GM18507 (cell line): ENCODE data around the gene SLC22A13.
A peak's percentile ranks its signal among the peaks of the same experiment; 100 is the strongest.

Experiments used
- DNase-seq: peaks from one replicate; pipeline ENCODE4 v3.0.0; 2011; ENCODE audit warnings: low read depth; ENCODE audit not compliant: insufficient read length; ENCODE audit errors: extremely low spot score
- FAIRE-seq: peaks from 2 replicates; lab custom pipeline; 2011; peaks lifted over from hg19 to GRCh38; lab: Jason Lieb, UNC

Gene SLC22A13

DNA sequence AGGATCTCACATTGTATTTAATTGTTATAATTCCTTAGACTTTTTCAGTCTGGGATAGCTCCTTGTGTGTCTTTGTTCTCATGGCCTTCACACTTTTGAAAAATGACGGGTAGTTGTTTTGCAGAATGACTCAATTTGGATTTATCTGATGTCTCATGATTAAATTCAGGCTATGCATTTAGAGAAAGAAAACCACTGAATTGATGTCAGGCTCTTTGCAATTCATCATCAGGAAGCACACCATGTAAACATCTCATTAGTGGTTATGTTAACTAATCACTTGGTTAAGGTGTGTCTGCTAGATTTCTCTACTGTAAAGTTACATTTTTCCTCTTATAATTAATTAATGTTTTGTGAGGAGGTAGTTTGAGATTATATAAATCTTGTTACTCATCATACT, 8.0 kb upstream of the SLC22A13 start:
- DNase-seq (no peak), FAIRE-seq (no peak)

DNA sequence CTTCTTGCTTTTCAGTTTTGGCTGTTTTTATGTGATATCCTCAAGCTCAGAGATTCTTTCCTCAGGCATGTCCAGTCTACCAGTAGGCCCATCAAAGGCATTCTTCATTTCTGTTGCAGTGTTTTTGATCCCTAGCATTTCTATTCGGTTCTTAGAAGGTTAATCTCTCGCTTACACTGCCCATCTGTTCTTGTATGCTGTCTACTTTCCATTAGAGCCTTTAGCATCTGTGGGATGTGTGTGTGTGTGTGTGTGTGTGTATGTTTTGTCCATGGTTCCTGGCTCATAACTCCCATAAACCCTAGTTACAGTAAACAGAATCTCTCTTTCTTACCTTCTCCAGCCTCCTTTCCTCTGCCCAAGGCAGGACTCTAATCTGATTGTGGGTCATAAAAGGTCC, 5.1 kb upstream of the SLC22A13 start:
- FAIRE-seq (no peak), DNase-seq (no peak)

DNA sequence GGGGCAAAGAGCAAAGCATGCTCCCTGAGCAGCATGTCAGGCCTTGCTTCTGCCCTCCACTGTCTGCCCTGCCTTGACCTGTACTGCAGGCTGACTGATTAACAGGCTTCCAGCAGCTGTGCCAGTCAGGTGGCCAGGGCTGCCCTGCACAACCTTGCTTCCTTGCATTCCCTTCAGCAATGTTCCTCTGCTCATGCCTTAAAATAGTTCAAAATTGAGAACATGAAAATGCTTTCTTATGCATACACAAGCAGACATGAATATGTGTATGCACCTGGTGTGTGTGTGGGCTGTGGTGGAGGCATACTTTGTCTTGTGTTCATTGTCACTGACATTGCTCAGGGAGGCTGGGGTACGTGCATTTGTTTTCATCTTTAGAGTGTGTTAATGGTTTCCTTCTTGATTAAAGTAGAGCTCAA, 1.2 kb upstream of the SLC22A13 start:
- no peak for DNase-seq
- FAIRE-seq = no peak

DNA sequence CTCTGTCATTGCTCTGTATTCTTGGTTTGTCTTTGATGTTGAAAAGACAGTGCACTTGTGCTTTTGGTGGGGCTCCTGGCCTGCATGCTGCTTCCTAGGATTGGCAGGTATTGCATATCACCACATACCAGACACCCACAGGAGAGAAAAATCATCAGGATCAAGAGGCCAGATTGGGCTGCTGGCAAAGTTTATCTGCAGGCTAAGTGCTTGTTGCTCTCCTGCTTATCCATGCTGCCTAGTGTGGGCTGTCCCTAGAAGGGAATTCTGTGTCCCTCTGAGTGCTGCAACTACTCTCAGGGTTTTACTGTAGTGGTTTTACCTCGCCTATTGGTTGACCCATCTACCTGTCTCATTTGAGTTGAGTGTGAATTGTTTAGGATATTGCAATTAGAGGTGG, 833 bp upstream of the SLC22A13 start:
- DNase-seq = no peak
- FAIRE-seq = no peak

DNA sequence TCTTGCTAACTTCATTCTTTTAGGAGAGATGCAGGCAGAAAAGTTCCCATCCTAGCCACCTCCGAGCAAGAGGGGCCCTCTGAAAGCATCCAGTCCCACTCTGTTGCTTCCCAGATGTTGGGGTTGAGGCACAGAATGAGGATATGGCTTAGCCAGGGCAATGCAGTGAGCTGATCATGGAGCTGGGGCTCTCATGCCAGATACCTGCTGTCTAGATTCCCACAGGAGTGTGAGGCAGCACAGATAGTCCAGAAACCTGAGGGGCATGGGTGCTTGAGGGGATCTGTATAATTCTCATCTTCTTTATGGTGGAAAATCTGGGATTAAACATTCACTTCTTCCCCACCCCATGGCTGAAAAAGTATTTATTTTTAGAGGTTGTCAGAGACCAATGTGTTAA, 1.2 kb downstream of the SLC22A13 start:
- DNase-seq (no peak), FAIRE-seq (no peak)

DNA sequence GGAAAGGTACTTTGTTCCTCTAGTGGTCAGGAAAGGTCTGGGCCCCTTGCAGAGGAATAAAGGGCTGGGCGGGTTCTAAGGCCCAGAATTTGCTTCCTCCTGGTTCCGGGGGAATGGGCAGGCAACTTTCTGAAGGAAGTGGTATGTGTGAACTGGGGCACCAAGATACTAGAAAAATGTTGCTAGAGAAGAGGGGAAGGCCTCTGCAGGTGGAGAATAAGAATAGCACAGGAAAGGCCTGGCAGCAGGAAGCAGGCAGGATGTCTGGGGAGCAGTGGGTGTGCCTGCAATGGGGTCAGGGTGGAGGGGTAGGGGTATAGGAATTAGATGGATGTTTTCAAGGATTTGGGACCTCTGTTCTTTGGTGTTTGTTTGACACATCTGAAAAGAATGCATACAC, 2.0 kb downstream of the SLC22A13 start:
- DNase-seq = no peak
- FAIRE-seq = no peak

DNA sequence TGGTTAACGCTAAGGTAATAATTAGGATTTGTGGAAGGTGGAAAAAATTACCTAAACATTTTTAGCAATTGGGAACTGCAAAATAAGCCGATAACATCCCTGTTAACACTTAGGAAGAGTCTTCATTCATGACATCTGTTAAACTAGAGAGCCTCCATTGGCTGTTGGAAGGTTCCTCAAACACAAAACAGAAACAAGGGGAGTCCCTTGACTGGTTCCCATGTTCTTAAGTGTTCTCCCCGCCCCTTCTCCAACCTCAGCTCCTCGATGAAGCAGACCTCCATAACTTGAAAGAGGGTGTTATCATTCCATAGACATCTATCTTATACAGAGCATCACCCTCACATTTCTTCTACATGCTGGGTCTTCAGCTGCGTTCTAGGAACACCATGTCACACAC, 2.5 kb downstream of the SLC22A13 start:
- DNase-seq = no peak
- FAIRE-seq = no peak

DNA sequence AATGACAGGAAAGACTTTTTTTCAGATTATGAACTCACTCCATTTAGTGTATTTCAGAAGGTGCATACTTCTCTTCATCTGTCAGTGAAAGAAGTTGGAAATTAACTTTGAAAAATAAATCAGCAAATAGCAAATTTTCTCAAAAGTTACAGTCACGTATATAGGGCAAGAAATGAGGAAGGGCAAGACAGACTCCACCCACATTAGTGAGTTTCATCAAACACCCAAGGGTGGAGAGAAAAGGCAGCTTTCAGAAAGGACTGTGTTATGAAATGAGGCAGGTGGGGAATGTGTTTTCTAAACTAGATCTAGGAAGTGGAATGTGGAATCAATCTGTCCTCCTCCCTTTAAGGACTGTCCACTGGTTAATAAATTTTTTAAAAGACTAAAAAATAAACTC, 2.9 kb downstream of the SLC22A13 start:
- no peak for DNase-seq
- FAIRE-seq = peak; percentile 33

DNA sequence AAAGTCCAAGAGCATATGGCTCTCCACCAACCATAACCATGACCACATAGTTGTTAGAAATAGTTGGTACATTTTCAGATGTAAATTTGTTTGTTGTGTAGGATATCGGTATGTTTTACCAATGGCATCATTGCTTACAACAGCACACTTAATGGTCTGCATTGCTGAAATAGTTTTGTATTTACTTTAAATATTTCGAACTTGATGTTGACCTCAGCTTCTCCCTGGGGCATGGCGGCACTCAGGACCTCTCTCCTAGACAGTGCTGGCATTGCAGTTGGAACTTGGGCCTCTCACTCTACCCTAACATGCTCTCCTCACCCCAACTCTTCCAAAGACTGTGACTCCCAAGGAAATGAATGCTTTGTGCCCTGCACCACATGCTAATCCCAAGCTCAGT, 5.0 kb downstream of the SLC22A13 start:
- no peak for FAIRE-seq
- DNase-seq = no peak

DNA sequence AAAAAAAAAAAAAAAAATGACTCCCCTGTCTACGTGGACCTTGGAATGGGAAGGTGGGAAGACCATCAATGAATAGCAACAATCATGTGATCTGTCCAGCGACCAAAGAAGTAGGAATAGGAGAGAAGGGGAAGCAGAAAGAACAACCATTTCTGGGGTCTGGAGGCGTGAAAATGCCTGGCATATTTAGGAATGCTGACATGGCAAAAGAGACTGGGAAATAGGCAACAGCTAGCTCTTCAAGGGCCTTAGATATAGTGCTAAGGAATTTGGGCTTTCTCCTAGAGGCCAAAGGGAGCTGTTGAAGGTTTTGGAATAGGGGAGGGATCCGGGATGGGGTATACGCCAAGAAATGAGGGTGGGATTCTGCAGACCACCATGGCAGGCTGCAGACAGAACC, 5.9 kb downstream of the SLC22A13 start:
- FAIRE-seq = no peak

DNA sequence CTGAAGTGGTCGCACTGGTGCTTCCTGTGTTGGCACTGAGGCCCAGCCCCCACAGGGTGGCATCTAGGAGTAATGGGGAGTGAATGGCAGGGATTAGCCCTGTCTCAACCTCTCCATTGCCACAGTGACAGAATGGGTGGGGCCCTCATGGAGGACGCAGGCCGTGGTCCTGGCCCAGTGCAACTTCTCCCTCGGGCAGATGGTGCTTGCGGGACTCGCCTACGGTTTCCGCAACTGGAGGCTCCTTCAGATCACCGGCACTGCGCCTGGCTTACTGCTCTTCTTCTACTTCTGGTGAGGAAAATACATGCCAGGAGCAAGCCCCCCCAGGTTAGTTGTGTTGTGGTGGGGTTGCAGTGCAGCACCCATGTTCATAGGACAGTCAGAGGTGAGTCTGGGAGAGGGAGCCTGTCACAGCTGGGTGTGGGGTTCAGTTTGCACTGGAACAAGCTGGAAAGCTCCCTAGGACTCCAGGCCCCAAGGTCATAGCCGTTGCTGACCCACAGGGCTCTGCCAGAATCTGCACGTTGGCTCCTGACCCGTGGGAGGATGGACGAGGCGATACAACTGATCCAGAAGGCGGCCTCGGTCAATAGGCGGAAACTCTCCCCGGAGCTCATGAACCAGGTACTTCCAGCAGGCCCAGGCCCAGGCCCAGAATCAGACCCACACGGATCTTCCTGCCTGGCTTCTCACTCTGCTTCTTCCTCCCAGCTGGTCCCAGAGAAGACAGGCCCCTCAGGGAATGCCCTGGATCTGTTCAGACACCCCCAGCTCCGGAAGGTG, 9.4 kb downstream of the SLC22A13 start:
- DNase-seq (no peak), FAIRE-seq (no peak)

More for the DNA sequence above, 5.9 kb downstream of the SLC22A13 start:
- no peak for DNase-seq

DNA sequence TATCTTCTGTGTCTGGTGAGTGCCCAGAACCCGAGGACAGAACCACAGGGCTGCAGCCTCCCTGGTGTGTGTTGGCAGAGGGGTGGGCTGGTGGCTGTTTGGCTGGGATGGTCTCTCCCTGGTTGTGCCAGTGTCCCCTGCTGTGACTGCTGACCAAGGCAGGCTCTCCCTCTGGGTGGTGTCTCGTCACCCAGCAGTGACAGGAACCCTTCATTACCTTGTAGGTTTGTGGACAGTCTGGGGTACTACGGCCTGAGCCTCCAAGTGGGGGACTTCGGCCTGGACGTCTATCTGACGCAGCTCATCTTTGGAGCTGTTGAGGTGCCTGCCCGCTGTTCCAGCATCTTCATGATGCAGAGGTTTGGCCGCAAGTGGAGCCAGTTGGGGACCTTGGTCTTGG, 10.0 kb downstream of the SLC22A13 start:
- no peak for FAIRE-seq

DNA sequence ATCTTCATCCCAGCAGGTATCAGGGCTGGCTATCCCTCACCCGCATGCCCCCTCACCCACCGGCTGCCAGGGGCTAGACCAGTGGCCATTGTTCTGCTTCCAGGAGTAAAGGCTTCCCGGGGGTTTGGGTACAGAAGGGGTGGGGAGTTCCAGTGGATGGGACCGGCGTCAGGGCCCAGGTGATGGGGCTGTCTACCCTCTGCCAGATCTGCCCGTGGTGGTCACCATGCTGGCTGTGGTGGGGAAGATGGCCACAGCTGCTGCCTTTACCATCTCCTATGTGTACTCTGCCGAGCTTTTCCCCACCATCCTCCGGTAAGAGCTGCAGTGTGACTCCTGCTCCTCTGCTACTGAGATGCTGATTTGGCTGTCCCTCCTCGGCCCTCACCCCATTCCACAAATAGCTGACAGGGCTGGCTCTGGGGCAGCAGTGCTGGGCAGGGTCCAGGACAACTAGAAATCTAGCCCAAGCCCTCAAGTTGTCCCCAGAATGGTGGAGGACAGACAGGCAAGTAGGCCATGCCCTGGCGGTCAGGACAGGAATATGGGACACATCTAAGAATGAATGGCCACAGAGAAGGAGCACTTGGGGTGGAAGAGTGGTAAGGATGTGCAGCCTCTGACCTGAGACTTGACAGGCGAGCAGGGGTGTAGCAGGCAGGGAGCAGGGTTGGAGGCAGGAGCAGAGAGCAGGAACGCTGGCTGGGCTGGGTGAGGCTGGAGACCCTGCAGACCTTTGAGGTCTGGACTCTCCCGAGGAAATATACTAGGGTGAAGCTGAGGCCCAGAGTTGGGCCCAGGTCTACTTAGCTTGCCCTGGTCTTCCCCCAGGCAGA, 10.7 kb downstream of the SLC22A13 start:
- no peak for FAIRE-seq
- DNase-seq = no peak

More for the DNA sequence above, 10.0 kb downstream of the SLC22A13 start:
- no peak for DNase-seq

DNA sequence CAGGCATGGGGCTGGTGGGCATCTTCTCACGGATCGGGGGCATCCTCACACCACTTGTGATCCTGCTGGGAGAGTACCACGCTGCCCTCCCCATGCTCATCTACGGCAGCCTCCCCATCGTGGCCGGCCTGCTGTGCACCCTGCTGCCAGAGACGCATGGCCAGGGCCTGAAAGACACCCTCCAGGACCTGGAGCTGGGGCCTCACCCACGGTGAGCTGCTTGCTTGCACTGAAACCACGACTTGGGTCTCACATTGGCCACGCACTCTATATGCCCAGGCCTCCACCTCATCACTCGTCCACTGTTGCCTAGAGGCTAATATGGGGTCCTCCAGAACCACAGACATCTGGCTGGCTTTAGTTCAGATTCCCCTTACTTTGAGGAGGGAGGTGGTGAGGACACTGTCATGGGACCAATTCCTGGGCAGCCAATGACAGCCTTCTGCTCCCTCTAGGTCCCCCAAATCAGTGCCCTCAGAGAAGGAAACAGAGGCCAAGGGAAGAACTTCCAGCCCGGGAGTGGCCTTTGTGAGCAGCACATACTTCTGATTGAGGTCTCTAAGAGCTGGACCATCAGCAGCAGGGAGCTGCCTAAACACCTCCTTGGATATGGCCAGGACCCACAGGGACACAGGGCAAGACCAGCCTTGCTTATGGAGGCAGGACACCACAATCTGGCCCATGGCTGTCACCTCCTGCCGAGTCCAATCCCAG, 11.5 kb downstream of the SLC22A13 start:
- no peak for DNase-seq
- no peak for FAIRE-seq

DNA sequence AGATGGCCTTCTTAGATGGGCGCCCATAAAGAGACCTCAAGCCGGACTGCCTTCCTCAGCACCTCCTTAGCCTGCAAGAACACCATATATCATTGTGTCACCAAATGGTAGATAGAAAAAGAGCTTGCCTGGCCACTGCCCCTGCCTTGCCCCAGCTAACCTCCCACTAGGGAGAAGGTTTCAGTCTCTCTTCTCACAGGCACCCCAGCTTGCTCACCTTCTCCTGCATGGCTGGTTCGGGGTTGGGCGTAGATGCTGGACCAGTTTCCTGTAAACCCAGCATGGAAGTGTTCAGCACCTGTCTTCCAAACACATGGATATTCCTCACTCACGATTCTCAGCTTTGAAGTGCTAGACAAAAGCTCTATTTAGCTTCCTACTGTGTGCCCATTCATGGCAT, 13.2 kb downstream of the SLC22A13 start:
- FAIRE-seq (no peak), DNase-seq (no peak)

DNA sequence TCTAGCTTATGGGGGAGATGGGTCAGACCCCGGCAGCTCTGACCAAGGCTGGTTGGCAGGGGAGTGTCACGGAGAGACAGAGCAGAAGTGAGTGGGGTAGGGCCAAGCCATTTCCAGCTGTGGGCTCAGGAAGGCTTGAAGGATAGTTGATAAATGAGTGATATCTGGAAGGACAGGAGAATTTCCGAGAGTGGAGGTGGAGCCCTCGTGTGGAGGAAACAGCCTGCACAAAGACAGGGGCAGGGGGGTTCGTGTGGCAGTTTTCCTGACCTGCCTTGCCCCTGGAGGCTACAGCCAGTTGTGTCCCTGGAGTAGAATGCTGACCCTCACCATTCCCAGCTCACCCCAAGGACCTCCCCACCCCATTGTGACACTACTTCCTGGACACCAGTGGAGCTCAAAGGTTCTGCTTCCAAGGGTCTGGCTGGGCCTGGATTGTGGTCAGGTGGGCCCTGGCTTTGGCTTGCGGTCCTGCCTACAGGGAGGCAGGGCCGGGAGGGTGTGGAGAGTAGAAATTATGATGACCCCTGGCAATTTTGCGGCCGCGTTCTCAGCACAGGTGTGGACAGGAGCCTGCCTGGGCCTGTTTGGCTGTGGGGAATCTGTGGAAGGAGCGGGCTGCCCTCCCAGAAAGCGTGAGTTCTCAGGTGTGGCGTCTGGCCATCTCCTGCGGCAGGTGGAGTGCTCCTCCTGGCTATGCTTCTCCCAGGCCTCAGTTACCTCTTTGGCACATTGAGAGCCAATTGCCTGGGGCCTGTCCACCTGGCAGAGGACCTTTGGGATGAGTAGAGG, 16.5 kb downstream of the SLC22A13 start, which contains the start of gene SLC22A14:
TSS of gene SLC22A14 (plus strand) at position 400 of the 792 bp plus-strand sequence. CDS start 23,733 bp downstream, outside the sequence.
- DNase-seq (no peak), FAIRE-seq (no peak)

DNA sequence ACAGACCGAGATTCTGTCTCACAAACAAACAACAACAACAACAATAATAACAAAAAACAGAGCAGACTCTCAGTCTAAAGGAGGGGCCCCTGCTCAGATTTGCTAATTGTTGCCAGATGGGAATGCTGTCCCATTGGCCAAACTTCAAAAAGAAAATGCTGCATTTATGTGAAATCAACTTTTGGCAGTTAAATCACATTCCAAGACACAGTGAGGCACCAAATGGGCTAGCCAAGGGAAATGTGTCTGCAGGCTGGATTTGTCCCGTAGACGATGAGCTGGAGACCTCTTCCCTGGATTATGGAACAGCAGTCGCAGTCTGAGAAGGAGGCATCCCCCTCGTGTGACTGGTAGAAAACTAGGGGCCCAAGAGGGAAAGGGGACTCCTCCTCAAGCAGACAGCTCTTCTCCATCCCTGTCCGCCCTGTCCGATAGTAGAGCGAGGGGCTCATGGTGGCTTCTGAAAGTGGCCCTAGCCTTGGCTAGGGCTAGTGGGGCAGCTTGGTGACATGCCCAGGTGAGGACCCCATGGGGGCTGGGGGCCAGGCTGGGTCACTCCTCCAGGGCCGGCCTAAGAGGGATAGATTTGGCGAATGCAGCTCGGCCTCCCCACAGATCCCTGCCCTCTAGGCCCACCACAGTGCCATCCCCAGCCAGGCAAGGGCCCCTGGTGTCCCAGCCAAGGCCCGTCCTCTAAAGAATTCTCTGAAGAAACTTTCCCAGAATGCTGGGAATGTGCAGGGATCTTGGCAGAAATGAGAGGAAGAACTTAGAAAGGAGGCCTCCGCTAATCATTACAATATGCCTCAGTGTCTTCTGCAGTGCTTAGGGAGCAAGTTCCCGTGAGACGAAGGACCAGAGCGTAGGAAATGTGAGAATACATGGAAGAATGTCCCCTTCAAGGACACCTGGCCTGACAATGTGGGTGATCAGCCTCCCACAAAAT, 18.5 kb downstream of the SLC22A13 start:
- no peak for DNase-seq
- FAIRE-seq = no peak

DNA sequence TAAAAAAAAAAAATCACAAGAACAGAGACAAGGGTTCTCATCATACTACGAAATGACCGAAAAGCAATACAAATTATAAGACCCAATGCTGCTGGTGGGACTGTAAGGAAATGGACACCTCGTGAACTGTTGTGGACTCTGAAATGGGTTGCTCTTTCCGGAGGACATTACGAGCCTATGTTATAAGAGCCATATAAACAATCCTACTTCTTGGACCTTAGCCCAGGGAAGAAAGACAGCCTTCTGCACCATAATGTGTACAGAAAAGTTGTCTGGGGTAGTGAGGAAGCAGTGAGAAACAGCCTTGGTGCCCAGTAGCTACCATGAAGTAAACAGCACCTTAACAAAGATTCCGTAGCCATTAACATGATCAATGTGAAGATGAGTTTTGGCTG, 19.1 kb downstream of the SLC22A13 start:
- FAIRE-seq (no peak), DNase-seq (no peak)
